ENCODE measurements around the gene CDSN.

DNA sequence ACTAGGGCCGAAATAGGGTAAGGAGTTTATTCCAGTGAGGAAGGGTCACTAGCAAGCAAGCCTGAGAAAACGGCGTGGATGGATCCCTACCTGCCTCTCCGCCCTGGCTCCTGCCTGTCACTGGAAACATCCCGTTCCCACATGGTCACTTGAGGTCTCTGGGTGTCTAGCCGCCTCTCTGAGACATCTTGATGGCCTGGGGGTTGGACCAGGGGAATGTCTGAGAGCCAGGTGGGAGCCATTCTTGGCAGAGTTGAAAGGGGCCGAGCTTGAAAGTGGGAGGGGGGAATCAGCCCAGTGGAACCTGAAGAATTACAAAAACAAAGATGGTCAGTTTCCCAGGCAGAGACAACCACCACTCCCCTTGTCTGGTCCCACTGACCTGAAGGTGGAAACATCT, 36.4 kb upstream of the CDSN start:
- TF ChIP-seq, protein P1, sequence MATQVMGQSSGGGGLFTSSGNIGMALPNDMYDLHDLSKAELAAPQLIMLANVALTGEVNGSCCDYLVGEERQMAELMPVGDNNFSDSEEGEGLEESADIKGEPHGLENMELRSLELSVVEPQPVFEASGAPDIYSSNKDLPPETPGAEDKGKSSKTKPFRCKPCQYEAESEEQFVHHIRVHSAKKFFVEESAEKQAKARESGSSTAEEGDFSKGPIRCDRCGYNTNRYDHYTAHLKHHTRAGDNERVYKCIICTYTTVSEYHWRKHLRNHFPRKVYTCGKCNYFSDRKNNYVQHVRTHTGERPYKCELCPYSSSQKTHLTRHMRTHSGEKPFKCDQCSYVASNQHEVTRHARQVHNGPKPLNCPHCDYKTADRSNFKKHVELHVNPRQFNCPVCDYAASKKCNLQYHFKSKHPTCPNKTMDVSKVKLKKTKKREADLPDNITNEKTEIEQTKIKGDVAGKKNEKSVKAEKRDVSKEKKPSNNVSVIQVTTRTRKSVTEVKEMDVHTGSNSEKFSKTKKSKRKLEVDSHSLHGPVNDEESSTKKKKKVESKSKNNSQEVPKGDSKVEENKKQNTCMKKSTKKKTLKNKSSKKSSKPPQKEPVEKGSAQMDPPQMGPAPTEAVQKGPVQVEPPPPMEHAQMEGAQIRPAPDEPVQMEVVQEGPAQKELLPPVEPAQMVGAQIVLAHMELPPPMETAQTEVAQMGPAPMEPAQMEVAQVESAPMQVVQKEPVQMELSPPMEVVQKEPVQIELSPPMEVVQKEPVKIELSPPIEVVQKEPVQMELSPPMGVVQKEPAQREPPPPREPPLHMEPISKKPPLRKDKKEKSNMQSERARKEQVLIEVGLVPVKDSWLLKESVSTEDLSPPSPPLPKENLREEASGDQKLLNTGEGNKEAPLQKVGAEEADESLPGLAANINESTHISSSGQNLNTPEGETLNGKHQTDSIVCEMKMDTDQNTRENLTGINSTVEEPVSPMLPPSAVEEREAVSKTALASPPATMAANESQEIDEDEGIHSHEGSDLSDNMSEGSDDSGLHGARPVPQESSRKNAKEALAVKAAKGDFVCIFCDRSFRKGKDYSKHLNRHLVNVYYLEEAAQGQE (IDR thresholded peaks at IDR 0.05; ENCODE audit: low read depth) = no peak
- TF ChIP-seq EP300 (IDR thresholded peaks at IDR 0.05; ENCODE audit: borderline replicate concordance) (no peak), RAD21 (IDR thresholded peaks at IDR 0.05; ENCODE audit: low read depth) (no peak), EGR1 (IDR thresholded peaks at IDR 0.05) (no peak), YY1 (IDR thresholded peaks at IDR 0.05; ENCODE audit: low read depth) (no peak)
- TF ChIP-seq, protein P2, sequence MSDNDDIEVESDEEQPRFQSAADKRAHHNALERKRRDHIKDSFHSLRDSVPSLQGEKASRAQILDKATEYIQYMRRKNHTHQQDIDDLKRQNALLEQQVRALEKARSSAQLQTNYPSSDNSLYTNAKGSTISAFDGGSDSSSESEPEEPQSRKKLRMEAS (IDR thresholded peaks at IDR 0.05) = no peak
